Keratinocyte (primary cell): ENCODE data around the gene CERS4. TPM values are rescaled to one million over a fixed set of nuclear protein-coding genes. Genes with fewer than 3 reads are reported as not detected.

ENCODE experiments used
- DNase-seq: peaks from one replicate; pipeline ENCODE4 v3.0.0-alpha.2; 2011; ENCODE audit warnings: low read depth, missing footprints, low spot score
- FAIRE-seq: peaks from 2 replicates; lab custom pipeline; 2011; peaks lifted over from hg19 to GRCh38; lab: Jason Lieb, UNC
- H2AFZ ChIP-seq: 2 replicates; pipeline ENCODE4 v1.6.0; 2012; ENCODE audit warnings: low read length, control low read depth, inconsistent platforms; ENCODE audit not compliant: control insufficient read depth
- H3K27ac ChIP-seq: 2 replicates; pipeline ENCODE4 v1.5.1; 2011; ENCODE audit warnings: low read length; ENCODE audit not compliant: control insufficient read depth, insufficient read depth
- H3K27me3 ChIP-seq: 3 replicates; pipeline ENCODE4 v1.6.0; 2011; ENCODE audit warnings: low read length; ENCODE audit not compliant: control insufficient read depth, insufficient read depth; ENCODE audit errors: extremely low read depth
- H3K36me3 ChIP-seq, 2 experiments: 2 replicates in 1 of 2; 3 replicates in 1 of 2; pipeline ENCODE4 v1.5.1; 2011; ENCODE audit warnings: low read length in 2 of 2, mild to moderate bottlenecking in 1 of 2; ENCODE audit not compliant: control insufficient read depth in 2 of 2, insufficient read depth in 2 of 2; ENCODE audit errors: extremely low read depth in 1 of 2
- H3K4me1 ChIP-seq: 3 replicates; pipeline ENCODE4 v1.5.1; 2011; ENCODE audit warnings: low read length; ENCODE audit not compliant: control insufficient read depth, insufficient read depth; ENCODE audit errors: extremely low read depth
- H3K4me2 ChIP-seq: 3 replicates; pipeline ENCODE4 v1.6.0; 2011; ENCODE audit warnings: low read depth, low read length; ENCODE audit not compliant: control insufficient read depth, insufficient read depth; ENCODE audit errors: extremely low read depth
- H3K4me3 ChIP-seq, 3 experiments: fragments of 200-600 bp in 1 of 3; sonication (generic) in 1 of 3; 2 replicates in 2 of 3; 3 replicates in 1 of 3; pipeline ENCODE4 v1.5.1; 2011 to 2016; ENCODE audit warnings: low read length in 3 of 3, mild to moderate bottlenecking in 3 of 3, control low read depth in 2 of 3, inconsistent platforms in 1 of 3, low read depth in 1 of 3, mixed read lengths in 1 of 3, mixed run types in 1 of 3, moderate library complexity in 1 of 3; ENCODE audit not compliant: control insufficient read depth in 2 of 3, insufficient read depth in 2 of 3; ENCODE audit errors: extremely low read depth in 1 of 3
- H3K79me2 ChIP-seq: 2 replicates; pipeline ENCODE4 v1.6.0; 2012; ENCODE audit warnings: low read length; ENCODE audit not compliant: control insufficient read depth, insufficient read depth
- H3K9ac ChIP-seq: 3 replicates; pipeline ENCODE4 v1.6.0; 2011; ENCODE audit warnings: low read length; ENCODE audit not compliant: control insufficient read depth, insufficient read depth; ENCODE audit errors: extremely low read depth
- H3K9me1 ChIP-seq: 3 replicates; pipeline ENCODE4 v1.6.0; 2011; ENCODE audit warnings: low read length; ENCODE audit not compliant: control insufficient read depth, insufficient read depth; ENCODE audit errors: extremely low read depth
- H3K9me3 ChIP-seq: 2 replicates; pipeline ENCODE4 v1.5.1; 2012; ENCODE audit warnings: low read depth, low read length; ENCODE audit not compliant: control insufficient read depth
- H4K20me1 ChIP-seq: 3 replicates; pipeline ENCODE4 v1.6.0; 2011; ENCODE audit warnings: low read length; ENCODE audit not compliant: control insufficient read depth, insufficient read depth; ENCODE audit errors: extremely low read depth
- CTCF ChIP-seq, 3 experiments: IDR thresholded peaks in 1 of 3; conservative IDR thresholded peaks in 1 of 3; optimal IDR thresholded peaks in 1 of 3; 2 replicates in 2 of 3; 3 replicates in 1 of 3; pipeline versions ENCODE3 to v1.5.1; 2011; ENCODE audit warnings: low read length in 3 of 3, mild to moderate bottlenecking in 3 of 3, moderate library complexity in 2 of 3, control low read depth in 1 of 3, inconsistent platforms in 1 of 3; ENCODE audit not compliant: insufficient read depth in 2 of 3; ENCODE audit errors: extremely low read depth in 1 of 3
- EZH2 ChIP-seq: IDR thresholded peaks from one replicate; pipeline ENCODE4 v1.6.1; 2012; ENCODE audit warnings: inconsistent platforms, mild to moderate bottlenecking, low read length, moderate library complexity
- dilution Hi-C: fragments of 300-500 bp; cut with MboI; formaldehyde crosslinking; loops from one replicate; pipeline ENCODE4 v1.7.0; 2020; ENCODE audit warnings: low sequenced_read_pairs; ENCODE audit not compliant: extremely low pct_ligation_motif_present
- polyA plus RNA-seq, 5 experiments: library from polyadenylated mRNA; depleted of rRNA in 3 of 5; stranded (reverse) in 3 of 5; stranded (forward) in 1 of 5; unstranded in 1 of 5; fragments of >200 nt; gene quantifications; 1 replicate in 1 of 5; 2 replicates in 3 of 5; 3 replicates in 1 of 5; pipeline versions ENCODE4 v1.2.1 to v1.2.3, GENCODE V29; 2011 to 2012; ENCODE audit warnings: missing spikeins in 2 of 5, low read depth in 1 of 5, low replicate concordance in 1 of 5

Gene CERS4
- polyA plus RNA-seq, 1 donor (not counting 4 experiments of a cell fraction or from before 2014, with no cell fraction given) = 19.8 TPM

GRCh38 chr19:8210421-8211101, 1.4 kb downstream of the CERS4 start:
- DNase-seq (no peak), FAIRE-seq (no peak)
- peaks cover 13% of the 10 kb centered on the region for H3K4me1 ChIP-seq
- H3K27me3 ChIP-seq = no peaks in the 10 kb centered on the region
- H3K36me3 ChIP-seq = peaks cover 0 to 1% of the 10 kb centered on the region in 2 experiments
- no peaks in the 10 kb centered on the region for H3K9me3 ChIP-seq
- no peaks in the 10 kb centered on the region for H3K79me2 ChIP-seq
- H3K27ac ChIP-seq = no peak overlapping the region
- no peaks in the 10 kb centered on the region for H3K9me1 ChIP-seq
- H3K4me2 ChIP-seq = peak overlapping the region; percentile 78
- dilution Hi-C loops = no loop called here
- no peaks in the 10 kb centered on the region for H4K20me1 ChIP-seq
- no peak overlapping the region for H3K9ac ChIP-seq
- H2AFZ ChIP-seq = no peak overlapping the region
- peak overlapping the region in 1 of 3 experiments; percentile 63 for H3K4me3 ChIP-seq
- TF ChIP-seq EZH2 (no peak), CTCF (optimal IDR thresholded peaks at IDR 0.05 in 1 of 3, IDR thresholded peaks at IDR 0.05 in 1 of 3, conservative IDR thresholded peaks at IDR 0.05 in 1 of 3; ENCODE audit: extremely low read depth in 1 of 3, insufficient read depth in 2 of 3, low read length in 3 of 3) (no peak)

- H3K4me2 ChIP-seq = no peak overlapping the region
- H3K4me3 ChIP-seq = no peak overlapping the region
- H3K9me3 ChIP-seq = no peaks in the 10 kb centered on the region
- H4K20me1 ChIP-seq = no peaks in the 10 kb centered on the region
- no peak overlapping the region for H3K9ac ChIP-seq
- TF ChIP-seq CTCF (optimal IDR thresholded peaks at IDR 0.05 in 1 of 3, IDR thresholded peaks at IDR 0.05 in 1 of 3, conservative IDR thresholded peaks at IDR 0.05 in 1 of 3; ENCODE audit: extremely low read depth in 1 of 3, insufficient read depth in 2 of 3, low read length in 3 of 3) = no peak
- no peak for TF ChIP-seq EZH2
- H3K27ac ChIP-seq = no peak overlapping the region
- H3K79me2 ChIP-seq = no peaks in the 10 kb centered on the region
- H3K36me3 ChIP-seq = peaks cover 0 to 1% of the 10 kb centered on the region in 2 experiments
- no peak for FAIRE-seq
- dilution Hi-C loops = no loop called here
- H3K9me1 ChIP-seq = no peaks in the 10 kb centered on the region
- DNase-seq = no peak
- no peaks in the 10 kb centered on the region for H3K27me3 ChIP-seq
- H2AFZ ChIP-seq = no peak overlapping the region
- peaks cover 13% of the 10 kb centered on the region for H3K4me1 ChIP-seq
These were observed 3.0 kb downstream of the CERS4 start for GRCh38 chr19:8212212-8212611.
